ENCODE data around the gene NTNG1. TPM values are rescaled to one million over a fixed set of nuclear protein-coding genes. Genes with fewer than 3 reads are reported as not detected.

NTNG1 gene
- total RNA-seq: under 0.01 and 2.2 TPM in 2 replicates

GRCh38 chr1:107140703-107141490 lies at the start of gene NTNG1:
NTNG1 (plus strand) TSS chr1:107141039.

Small RNAs within 50 kb of the gene (small RNA-seq; reads per million reads assigned to genes)
- not detected for gene AC114491.1

Other genes with a start within 250 kb of the NTNG1 start
- 22.9 and 23.3 TPM in 2 replicates for gene PRMT6, start 84.4 kb upstream of the NTNG1 start, total RNA-seq

Data from vein endothelial cell (primary cell).